OCI-M2 (cell line): ENCODE data around the gene FASN.

ENCODE experiments used
- DNase-seq: peaks from one replicate; lab custom pipeline; 2025; ENCODE audit not compliant: unreplicated experiment; lab: John Stamatoyannopoulos, UW

FASN gene

DNA sequence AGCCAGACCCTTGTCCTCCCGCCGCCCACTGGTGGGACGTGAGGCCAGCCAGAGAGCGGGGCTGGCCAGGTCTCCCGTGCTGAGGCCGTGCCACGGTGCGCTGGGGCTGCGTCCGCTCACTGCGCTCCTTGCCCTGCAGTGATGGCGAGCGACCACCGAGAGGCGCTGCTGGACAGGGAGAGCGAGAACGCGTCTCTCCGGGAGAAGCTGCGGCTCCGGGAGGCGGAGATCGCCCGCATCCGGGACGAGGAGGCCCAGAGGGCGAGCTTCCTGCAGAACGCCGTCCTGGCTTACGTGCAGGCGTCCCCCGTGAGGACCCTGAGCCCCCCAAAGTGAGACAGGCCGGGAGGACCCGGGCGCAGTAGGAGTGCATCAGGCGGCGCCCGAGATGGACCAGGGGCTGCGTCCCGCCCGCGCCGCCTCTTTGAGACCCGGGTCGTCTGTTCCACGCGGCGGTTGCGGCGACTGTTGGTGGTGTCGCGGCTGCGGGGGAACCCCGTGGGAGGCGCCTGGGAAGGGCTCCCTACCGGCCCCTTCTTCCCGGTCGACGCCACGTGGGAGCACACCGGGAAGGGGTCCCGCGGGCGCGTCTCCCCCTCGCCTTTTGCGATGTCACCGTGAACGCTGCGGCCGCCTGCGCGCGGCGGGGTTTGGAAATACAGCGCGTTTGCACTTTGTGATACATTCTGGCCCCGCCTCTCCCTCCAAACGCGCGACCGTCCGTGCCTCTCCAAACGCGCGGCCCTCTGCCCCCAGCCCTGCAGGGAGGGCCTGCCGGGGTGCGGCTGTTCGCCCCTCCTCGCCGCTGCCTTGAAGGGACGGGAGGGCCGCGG, 67.3 kb downstream of the FASN start:
- DNase-seq: no peak

GRCh38 chr17:82029990-82030469, 68.0 kb downstream of the FASN start:
- DNase-seq: no peak

GRCh38 chr17:82029391-82029790, 68.6 kb downstream of the FASN start:
- DNase-seq: no peak

DNA sequence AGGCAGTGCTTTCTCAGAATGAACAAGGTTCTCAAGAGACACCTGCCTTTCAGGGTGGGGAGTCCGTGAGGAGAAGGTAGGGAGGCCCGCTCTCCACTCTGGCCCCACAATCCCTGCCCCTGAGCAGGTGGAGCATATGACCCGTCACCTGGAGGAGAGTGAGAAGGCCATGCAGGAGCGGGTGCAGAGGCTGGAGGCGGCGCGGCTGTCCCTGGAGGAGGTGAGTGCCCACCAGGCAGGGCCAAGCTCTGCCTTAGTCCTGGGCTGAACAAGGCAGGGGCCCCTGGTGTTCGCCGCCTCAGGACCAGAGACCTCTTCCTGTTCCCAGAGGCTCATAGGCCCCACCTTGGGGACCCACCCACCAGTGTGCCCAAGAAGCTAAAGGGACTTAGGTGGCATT, 69.1 kb downstream of the FASN start:
- DNase-seq: no peak
